HepG2 (cell line): Measurements from ENCODE around the gene SIRPA.

Source experiments
- CREM ChIP-seq, 2 experiments: sonication (generic) in 1 of 2; formaldehyde crosslinking in 1 of 2; IDR thresholded peaks; 2 replicates each; pipeline versions ENCODE4 v1.4.0 to v1.6.1; 2016 to 2020; ENCODE audit warnings: antibody characterized with exemption in 1 of 2, mild to moderate bottlenecking in 1 of 2, missing genetic modification reagents in 1 of 2
- EZH2 ChIP-seq: conservative IDR thresholded peaks from 2 replicates; pipeline ENCODE4 v1.6.1; 2012; ENCODE audit warnings: mild to moderate bottlenecking, low read depth, low read length, moderate library complexity
- HOXA5 ChIP-seq: sonication (generic); formaldehyde crosslinking; IDR thresholded peaks from 2 replicates; pipeline ENCODE4 v1.4.0; 2020; ENCODE audit warnings: missing genetic modification reagents
- JUN ChIP-seq: sonication (generic); formaldehyde crosslinking; IDR thresholded peaks from 2 replicates; pipeline ENCODE4 v1.4.0; 2020; ENCODE audit warnings: mild to moderate bottlenecking, missing genetic modification reagents
- MAFK ChIP-seq, 2 experiments: IDR thresholded peaks in 1 of 2; conservative IDR thresholded peaks in 1 of 2; 2 replicates each; pipeline ENCODE4 v1.6.1; 2011; ENCODE audit warnings: improper control_type of control experiment in 2 of 2, low read length in 2 of 2
- MIER2 ChIP-seq: IDR thresholded peaks from 2 replicates; pipeline ENCODE4 v1.6.1; 2016; ENCODE audit warnings: missing biosample characterization, missing genetic modification reagents
- POLR2A ChIP-seq, 2 experiments: IDR thresholded peaks; 2 replicates each; pipeline ENCODE4 v1.6.1; 2011; ENCODE audit warnings: low read depth in 2 of 2, low read length in 2 of 2, mild to moderate bottlenecking in 1 of 2, moderate library complexity in 1 of 2; ENCODE audit not compliant: insufficient read depth in 1 of 2
- THYN1 ChIP-seq: sonication (generic); formaldehyde crosslinking; IDR thresholded peaks from 2 replicates; pipeline ENCODE4 v1.8.1; 2023; ENCODE audit warnings: low read depth, mild to moderate bottlenecking, moderate library complexity, missing genetic modification reagents, borderline replicate concordance
- ZBTB49 ChIP-seq: sonication (generic); formaldehyde crosslinking; IDR thresholded peaks from 2 replicates; pipeline ENCODE4 v1.4.0; 2020; ENCODE audit warnings: missing genetic modification reagents, borderline replicate concordance
- ZNF407 ChIP-seq: sonication (generic); formaldehyde crosslinking; IDR thresholded peaks from one replicate; pipeline ENCODE4 v1.5.1; 2020; ENCODE audit warnings: mild to moderate bottlenecking, missing genetic modification reagents; ENCODE audit errors: not compliant biosample characterization
- ZNF577 ChIP-seq: sonication (generic); formaldehyde crosslinking; IDR thresholded peaks from 2 replicates; pipeline ENCODE4 v1.4.0; 2020; ENCODE audit warnings: mild to moderate bottlenecking, low read depth, missing genetic modification reagents, borderline replicate concordance

GRCh38 chr20:1845701-1846100, 49.5 kb upstream of the SIRPA start:
- no peak for TF ChIP-seq CREM (IDR thresholded peaks at IDR 0.05)
- TF ChIP-seq CREM (CRISPR knock-in tag; IDR thresholded peaks at IDR 0.05): no peak
- no peak for TF ChIP-seq POLR2A (IDR thresholded peaks at IDR 0.05; ENCODE audit: insufficient read depth in 1 of 2, low read depth in 2 of 2, low read length in 2 of 2)
- TF ChIP-seq ZBTB49 (CRISPR knock-in tag): no peak
- TF ChIP-seq MAFK (conservative IDR thresholded peaks at IDR 0.05 in 1 of 2, IDR thresholded peaks at IDR 0.05 in 1 of 2; ENCODE audit: low read length in 2 of 2): no peak
- no peak for TF ChIP-seq EZH2
- no peak for TF ChIP-seq HOXA5 (CRISPR knock-in tag)
- TF ChIP-seq THYN1 (CRISPR knock-in tag): no peak
- no peak for TF ChIP-seq MIER2 (CRISPR knock-in tag)
- no peak for TF ChIP-seq ZNF407 (CRISPR knock-in tag)
- TF ChIP-seq JUN (CRISPR knock-in tag): no peak
- TF ChIP-seq ZNF577 (CRISPR knock-in tag): no peak
